HEK293T (cell line): ENCODE data around the gene KCNQ1.

ENCODE experiments used
- CTCF ChIA-PET: fragments of 350-600 bp; formaldehyde crosslinking; extraction: SDS; loops from one replicate; lab custom pipeline; 2021; ENCODE audit warnings: antibody characterized with exemption, inconsistent platforms; lab: Yijun Ruan, JAX
- POLR2A ChIA-PET: fragments of 350-600 bp; formaldehyde crosslinking; extraction: SDS; loops from one replicate; lab custom pipeline; 2020; ENCODE audit warnings: antibody characterized with exemption, inconsistent platforms; lab: Yijun Ruan, JAX
- DNase-seq: peaks from one replicate; pipeline ENCODE4 v3.0.0; 2012; ENCODE audit warnings: mixed read lengths; ENCODE audit errors: extremely low spot score
- ARNT ChIP-seq: fragments of 450-650 bp; IDR thresholded peaks from 2 replicates; pipeline ENCODE4 v1.6.1; 2017; ENCODE audit warnings: mild to moderate bottlenecking
- BHLHE40 ChIP-seq: fragments of 450-650 bp; IDR thresholded peaks from 2 replicates; pipeline ENCODE4 v1.6.1; 2016; ENCODE audit warnings: mild to moderate bottlenecking, moderate library complexity, borderline replicate concordance
- CTBP1 ChIP-seq: fragments of 450-650 bp; IDR thresholded peaks from 2 replicates; pipeline ENCODE4 v1.6.1; 2016; ENCODE audit warnings: borderline replicate concordance
- ELF4 ChIP-seq: fragments of 450-650 bp; IDR thresholded peaks from 2 replicates; pipeline ENCODE4 v1.6.1; 2017; ENCODE audit warnings: antibody characterized with exemption
- FOXA1 ChIP-seq: fragments of 450-650 bp; IDR thresholded peaks from 2 replicates; pipeline ENCODE4 v1.6.1; 2016; ENCODE audit warnings: mild to moderate bottlenecking
- FOXK2 ChIP-seq: fragments of 450-650 bp; IDR thresholded peaks from 2 replicates; pipeline ENCODE4 v1.6.1; 2016; ENCODE audit warnings: mild to moderate bottlenecking
- FOXM1 ChIP-seq: fragments of 450-650 bp; IDR thresholded peaks from 2 replicates; pipeline ENCODE4 v1.6.1; 2017; ENCODE audit warnings: mild to moderate bottlenecking, borderline replicate concordance
- HDGF ChIP-seq: fragments of 450-650 bp; IDR thresholded peaks from 2 replicates; pipeline ENCODE4 v1.6.1; 2017; ENCODE audit warnings: antibody characterized with exemption, borderline replicate concordance
- L3MBTL2 ChIP-seq: fragments of 450-650 bp; conservative IDR thresholded peaks from 2 replicates; pipeline ENCODE4 v1.6.1; 2016; ENCODE audit warnings: mild to moderate bottlenecking
- LEF1 ChIP-seq: fragments of 450-650 bp; IDR thresholded peaks from 2 replicates; pipeline ENCODE4 v1.6.1; 2017; ENCODE audit warnings: mild to moderate bottlenecking, borderline replicate concordance
- NFRKB ChIP-seq: fragments of 450-650 bp; IDR thresholded peaks from 2 replicates; pipeline ENCODE4 v1.6.1; 2016; ENCODE audit warnings: mild to moderate bottlenecking, moderate library complexity
- SP1 ChIP-seq: fragments of 450-650 bp; IDR thresholded peaks from 2 replicates; pipeline ENCODE4 v1.6.1; 2017
- SUZ12 ChIP-seq: fragments of 450-650 bp; IDR thresholded peaks from 2 replicates; pipeline ENCODE4 v1.6.1; 2016; ENCODE audit warnings: mild to moderate bottlenecking
- TARDBP ChIP-seq: fragments of 450-650 bp; IDR thresholded peaks from 2 replicates; pipeline ENCODE4 v1.6.1; 2016
- ZNF384 ChIP-seq: fragments of 450-650 bp; IDR thresholded peaks from 2 replicates; pipeline ENCODE4 v1.6.1; 2016
- TF ChIP-seq, protein P1 (sequence below): fragments of 450-650 bp; IDR thresholded peaks from 2 replicates; pipeline ENCODE4 v1.6.1; 2016

KCNQ1 gene

DNA sequence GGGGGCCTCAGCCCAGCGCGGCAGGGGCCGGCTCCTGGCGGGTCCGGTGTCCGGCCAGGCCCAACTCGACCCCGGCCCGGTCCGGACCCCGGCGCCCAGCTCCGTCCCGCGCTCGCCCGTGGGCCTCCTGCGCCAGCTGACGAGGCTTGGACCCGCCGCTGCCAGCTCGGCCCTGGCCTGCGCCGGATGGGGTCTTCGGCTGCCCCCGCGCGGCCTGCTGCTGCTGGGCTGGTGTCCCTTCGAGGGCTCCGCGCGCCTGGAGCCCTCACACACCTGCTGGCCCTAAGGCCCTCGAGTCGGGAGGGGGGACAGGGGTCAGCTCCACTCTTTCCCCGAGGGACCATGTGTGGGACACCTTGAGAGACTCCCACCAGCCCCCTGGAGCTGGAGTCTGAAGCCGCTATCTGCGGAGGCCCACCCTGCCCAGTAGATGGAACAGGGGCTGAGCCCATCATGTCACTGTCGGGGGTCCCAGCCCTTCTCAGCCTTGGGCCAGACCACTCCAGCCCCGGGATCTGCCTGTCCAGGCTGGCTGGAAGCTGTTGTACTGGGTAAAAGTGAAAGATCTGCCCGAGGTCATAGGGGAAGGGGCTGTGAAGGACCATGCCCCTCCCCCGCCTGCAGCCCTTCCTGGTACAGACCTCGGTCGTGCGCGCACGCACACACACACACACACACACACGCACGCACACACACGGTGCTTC lies 441.5 kb downstream of the KCNQ1 start:
- DNase-seq = no peak
- CTCF ChIA-PET = interaction anchor here (10.9 kb wide), 1 partner anchor 353 kb away, joined by 146 read pairs; no protein-coding TSS in a partner anchor
- POLR2A ChIA-PET = interaction anchor here (1.0 to 1.7 kb wide), 2 partner anchors 186 to 353 kb away, joined by 5 to 7 read pairs; partner anchors contain the start of gene KCNQ1OT1
- TF ChIP-seq ARNT (no peak), CTBP1 (no peak), TARDBP (no peak), L3MBTL2 (no peak), BHLHE40 (no peak), LEF1 (no peak), FOXM1 (no peak), ZNF384 (no peak), NFRKB (no peak), FOXA1 (no peak), SUZ12 (no peak), SP1 (no peak), FOXK2 (no peak), ELF4 (no peak), HDGF (no peak)
- TF ChIP-seq, protein P1, sequence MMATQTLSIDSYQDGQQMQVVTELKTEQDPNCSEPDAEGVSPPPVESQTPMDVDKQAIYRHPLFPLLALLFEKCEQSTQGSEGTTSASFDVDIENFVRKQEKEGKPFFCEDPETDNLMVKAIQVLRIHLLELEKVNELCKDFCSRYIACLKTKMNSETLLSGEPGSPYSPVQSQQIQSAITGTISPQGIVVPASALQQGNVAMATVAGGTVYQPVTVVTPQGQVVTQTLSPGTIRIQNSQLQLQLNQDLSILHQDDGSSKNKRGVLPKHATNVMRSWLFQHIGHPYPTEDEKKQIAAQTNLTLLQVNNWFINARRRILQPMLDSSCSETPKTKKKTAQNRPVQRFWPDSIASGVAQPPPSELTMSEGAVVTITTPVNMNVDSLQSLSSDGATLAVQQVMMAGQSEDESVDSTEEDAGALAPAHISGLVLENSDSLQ = no peak

DNA sequence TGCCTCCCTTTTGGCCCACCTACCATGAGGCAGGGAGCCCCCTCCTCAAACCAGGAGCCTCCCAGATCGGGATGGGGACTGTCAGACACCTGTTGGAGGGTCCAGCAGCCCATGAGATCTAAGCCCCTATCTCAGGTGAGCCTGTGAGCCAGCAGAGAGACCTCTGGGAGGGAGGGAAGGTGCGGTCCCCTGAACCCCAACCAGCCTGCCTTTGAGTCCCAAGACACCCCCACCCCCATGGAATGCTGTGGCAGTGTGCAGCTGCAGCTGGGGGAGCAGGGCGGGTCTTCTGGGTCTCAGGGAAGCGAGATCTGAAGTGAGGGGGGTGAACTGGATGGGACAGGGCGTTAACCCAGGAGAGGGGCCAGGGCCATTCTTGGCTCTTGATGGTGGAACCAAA lies 442.1 kb downstream of the KCNQ1 start:
- DNase-seq = no peak
- CTCF ChIA-PET = interaction anchor here (1.4 to 10.9 kb wide), 2 partner anchors 354 to 459 kb away, joined by 8 to 146 read pairs; no protein-coding TSS in a partner anchor
- TF ChIP-seq, protein P1 = no peak
- POLR2A ChIA-PET = interaction anchor here (0.9 to 1.0 kb wide), 3 partner anchors 187 to 356 kb away, joined by 3 read pairs; partner anchors contain the start of gene KCNQ1OT1

DNA sequence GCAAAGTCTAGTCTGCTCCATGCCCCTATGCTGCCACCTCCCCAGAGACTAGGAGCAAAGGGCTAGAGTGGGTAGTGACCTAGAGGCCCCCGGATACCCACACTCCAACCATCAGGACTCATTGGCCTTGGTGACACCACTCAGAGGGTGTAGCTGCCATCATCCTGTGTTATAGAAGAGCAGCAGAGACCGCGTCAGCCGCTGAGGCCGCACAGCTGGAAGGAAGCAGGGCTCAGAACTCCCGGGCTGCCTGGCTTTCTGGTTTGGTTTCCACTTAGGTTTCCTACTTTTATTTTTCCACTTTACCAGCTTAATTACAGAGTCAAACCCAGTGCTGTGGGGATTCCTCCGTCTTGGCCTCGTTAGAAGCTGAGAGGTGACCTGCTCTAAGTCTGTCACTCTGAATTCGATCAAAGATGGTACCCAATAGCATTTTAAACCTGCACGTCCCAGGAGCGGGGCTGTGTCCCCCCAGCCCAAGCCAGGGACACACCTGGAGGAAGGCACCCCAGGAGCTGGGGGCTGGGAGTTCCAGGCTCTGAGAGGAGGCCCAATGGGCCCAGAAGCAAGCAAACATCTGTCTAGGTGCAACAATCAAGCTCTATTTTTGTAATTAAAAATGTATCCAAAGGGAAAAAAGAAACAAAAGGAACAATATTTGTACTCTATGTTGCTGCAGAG lies 442.8 kb downstream of the KCNQ1 start:
- no peak for TF ChIP-seq LEF1
- TF ChIP-seq, protein P1 = no peak
- no peak for TF ChIP-seq ZNF384
- no peak for TF ChIP-seq SUZ12
- TF ChIP-seq CTBP1 = no peak
- TF ChIP-seq FOXM1 = no peak
- no peak for TF ChIP-seq TARDBP
- TF ChIP-seq ELF4 = no peak
- TF ChIP-seq FOXA1 = no peak
- no peak for TF ChIP-seq SP1
- CTCF ChIA-PET = interaction anchor here (0.6 to 10.9 kb wide), 6 partner anchors 13 to 460 kb away, joined by 3 to 146 read pairs (median 4); partner anchors contain the start of gene KCNQ1OT1
- POLR2A ChIA-PET = interaction anchor here (0.5 to 1.0 kb wide), 5 partner anchors 188 to 356 kb away, joined by 3 read pairs; partner anchors contain the start of gene KCNQ1OT1
- DNase-seq = no peak

DNA sequence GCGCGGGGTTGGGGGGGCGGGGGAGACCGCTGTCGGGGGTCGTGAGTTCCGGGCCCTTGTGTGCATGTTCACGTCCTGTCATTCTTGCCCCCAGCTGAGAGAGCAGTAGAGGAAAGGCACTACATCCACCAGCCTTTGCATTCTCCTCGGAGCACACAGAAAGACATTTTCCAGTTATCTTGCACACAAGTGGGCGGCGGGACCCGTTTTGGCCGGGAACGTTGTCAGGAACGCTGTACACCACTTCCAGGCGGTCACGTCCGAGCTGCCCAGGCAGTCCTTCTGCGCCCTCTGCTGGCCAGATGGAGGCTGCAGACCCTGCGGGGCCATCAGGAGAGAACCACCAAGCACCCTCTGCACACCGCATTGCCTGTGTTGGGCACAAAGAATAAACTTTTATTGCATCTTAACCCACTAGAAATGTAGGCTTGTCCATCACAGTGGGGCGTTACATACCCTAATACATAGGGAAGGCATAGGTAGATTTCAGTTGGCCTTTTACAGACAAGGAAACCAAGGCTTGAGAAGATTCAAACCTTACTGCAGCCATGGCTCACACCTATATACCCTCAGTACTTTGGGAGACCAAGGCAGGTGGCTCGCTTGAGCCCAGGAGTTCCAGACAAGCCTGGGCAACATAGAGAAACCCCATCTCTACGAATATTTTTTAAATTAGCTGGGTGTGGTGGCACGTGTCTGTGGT lies 443.6 kb downstream of the KCNQ1 start:
- POLR2A ChIA-PET = interaction anchor here (1.0 kb wide), 1 partner anchor 355 kb away, joined by 3 read pairs; no protein-coding TSS in a partner anchor
- TF ChIP-seq SP1 = no peak
- TF ChIP-seq ELF4 = no peak
- no peak for TF ChIP-seq FOXA1
- no peak for TF ChIP-seq SUZ12
- no peak for TF ChIP-seq ARNT
- no peak for TF ChIP-seq NFRKB
- TF ChIP-seq FOXK2 = no peak
- TF ChIP-seq BHLHE40 = no peak
- TF ChIP-seq L3MBTL2 = no peak
- TF ChIP-seq FOXM1 = no peak
- TF ChIP-seq TARDBP = no peak
- TF ChIP-seq LEF1 = no peak
- TF ChIP-seq CTBP1 = no peak
- TF ChIP-seq, protein P1 = no peak
- no peak for TF ChIP-seq HDGF
- TF ChIP-seq ZNF384 = no peak
- peak; percentile 81 for DNase-seq
- CTCF ChIA-PET = interaction anchor here (1.1 to 10.9 kb wide), 4 partner anchors 12 to 461 kb away, joined by 3 to 146 read pairs (median 6); no protein-coding TSS in a partner anchor
